ENCODE results near the gene NUMB. TPM values are rescaled to one million over a fixed set of nuclear protein-coding genes. Genes with fewer than 3 reads are reported as not detected.

Gene NUMB
- total and polyA plus RNA-seq, 2 of the 13 experiments (the other 11 are each of a cell fraction or from before 2014, with no cell fraction given): 20.3 to 71.1 TPM

DNA sequence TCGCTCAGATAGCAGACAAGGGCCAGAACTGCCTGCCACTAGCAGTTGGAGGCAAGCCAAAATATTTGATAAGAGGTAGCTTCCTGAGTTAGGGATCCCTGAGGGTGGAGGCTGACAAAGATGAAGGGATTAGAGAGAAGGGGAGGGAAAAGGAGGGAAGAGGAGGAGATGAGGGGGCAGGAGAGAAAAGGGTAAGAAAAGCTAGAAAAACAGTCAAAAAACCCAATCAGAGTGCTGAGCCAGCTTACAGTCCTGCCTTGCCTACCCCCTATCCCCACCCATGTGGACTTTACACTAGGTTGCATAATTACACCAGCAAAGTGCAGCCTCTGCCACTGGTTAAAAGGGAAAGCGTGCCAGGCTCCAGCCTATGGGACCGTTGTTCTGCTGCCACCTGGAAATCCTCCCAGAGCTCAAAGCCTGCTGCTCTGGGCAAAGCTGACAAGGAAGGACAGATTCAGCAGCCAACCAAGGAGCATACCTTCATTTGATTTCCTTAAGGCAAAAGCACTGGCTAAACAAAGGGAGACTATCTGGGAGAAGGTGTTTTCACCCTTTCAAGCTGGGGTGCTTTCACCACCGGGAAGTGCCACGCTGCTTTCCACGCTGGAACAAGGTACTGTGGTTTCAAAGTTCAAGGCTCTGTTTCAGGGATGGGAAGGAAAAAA lies 3.8 kb upstream of the NUMB start (continued):
- TF ChIP-seq, protein P1, sequence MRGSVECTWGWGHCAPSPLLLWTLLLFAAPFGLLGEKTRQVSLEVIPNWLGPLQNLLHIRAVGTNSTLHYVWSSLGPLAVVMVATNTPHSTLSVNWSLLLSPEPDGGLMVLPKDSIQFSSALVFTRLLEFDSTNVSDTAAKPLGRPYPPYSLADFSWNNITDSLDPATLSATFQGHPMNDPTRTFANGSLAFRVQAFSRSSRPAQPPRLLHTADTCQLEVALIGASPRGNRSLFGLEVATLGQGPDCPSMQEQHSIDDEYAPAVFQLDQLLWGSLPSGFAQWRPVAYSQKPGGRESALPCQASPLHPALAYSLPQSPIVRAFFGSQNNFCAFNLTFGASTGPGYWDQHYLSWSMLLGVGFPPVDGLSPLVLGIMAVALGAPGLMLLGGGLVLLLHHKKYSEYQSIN (CRISPR knock-in tag; IDR thresholded peaks at IDR 0.05; ENCODE audit: borderline replicate concordance): no peak
- no peak for TF ChIP-seq SSRP1 (CRISPR knock-in tag; IDR thresholded peaks at IDR 0.05)
- no peak for TF ChIP-seq ONECUT2 (CRISPR knock-in tag; IDR thresholded peaks at IDR 0.05)
- no peak for TF ChIP-seq SP140L (CRISPR knock-in tag; IDR thresholded peaks at IDR 0.05; ENCODE audit: borderline replicate concordance)
- TF ChIP-seq ZNF577 (CRISPR knock-in tag; IDR thresholded peaks at IDR 0.05; ENCODE audit: borderline replicate concordance, low read depth): no peak
- TF ChIP-seq, protein P2, sequence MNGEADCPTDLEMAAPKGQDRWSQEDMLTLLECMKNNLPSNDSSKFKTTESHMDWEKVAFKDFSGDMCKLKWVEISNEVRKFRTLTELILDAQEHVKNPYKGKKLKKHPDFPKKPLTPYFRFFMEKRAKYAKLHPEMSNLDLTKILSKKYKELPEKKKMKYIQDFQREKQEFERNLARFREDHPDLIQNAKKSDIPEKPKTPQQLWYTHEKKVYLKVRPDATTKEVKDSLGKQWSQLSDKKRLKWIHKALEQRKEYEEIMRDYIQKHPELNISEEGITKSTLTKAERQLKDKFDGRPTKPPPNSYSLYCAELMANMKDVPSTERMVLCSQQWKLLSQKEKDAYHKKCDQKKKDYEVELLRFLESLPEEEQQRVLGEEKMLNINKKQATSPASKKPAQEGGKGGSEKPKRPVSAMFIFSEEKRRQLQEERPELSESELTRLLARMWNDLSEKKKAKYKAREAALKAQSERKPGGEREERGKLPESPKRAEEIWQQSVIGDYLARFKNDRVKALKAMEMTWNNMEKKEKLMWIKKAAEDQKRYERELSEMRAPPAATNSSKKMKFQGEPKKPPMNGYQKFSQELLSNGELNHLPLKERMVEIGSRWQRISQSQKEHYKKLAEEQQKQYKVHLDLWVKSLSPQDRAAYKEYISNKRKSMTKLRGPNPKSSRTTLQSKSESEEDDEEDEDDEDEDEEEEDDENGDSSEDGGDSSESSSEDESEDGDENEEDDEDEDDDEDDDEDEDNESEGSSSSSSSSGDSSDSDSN (CRISPR knock-in tag; IDR thresholded peaks at IDR 0.05): peak; percentile 57
- no peak for TF ChIP-seq U2AF2 (IDR thresholded peaks at IDR 0.05; ENCODE audit: low read depth, low read length)
- TF ChIP-seq, protein P3, sequence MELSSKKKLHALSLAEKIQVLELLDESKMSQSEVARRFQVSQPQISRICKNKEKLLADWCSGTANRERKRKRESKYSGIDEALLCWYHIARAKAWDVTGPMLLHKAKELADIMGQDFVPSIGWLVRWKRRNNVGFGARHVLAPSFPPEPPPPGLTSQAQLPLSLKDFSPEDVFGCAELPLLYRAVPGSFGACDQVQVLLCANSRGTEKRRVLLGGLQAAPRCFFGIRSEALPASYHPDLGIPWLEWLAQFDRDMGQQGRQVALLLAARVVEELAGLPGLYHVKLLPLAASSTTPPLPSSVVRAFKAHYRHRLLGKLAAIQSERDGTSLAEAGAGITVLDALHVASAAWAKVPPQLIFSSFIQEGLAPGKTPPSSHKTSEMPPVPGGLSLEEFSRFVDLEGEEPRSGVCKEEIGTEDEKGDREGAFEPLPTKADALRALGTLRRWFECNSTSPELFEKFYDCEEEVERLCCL (CRISPR knock-in tag; IDR thresholded peaks at IDR 0.05; ENCODE audit: borderline replicate concordance): no peak
- TF ChIP-seq ZNF777 (CRISPR knock-in tag; IDR thresholded peaks at IDR 0.05): 0 out of 2 replicates have a peak, but pooled peaks have one; percentile 24
- TF ChIP-seq CBX2 (IDR thresholded peaks at IDR 0.05; ENCODE audit: low read depth, low read length): no peak
- no peak for TF ChIP-seq CBX2 (CRISPR knock-in tag; IDR thresholded peaks at IDR 0.05; ENCODE audit: low read depth)
- TF ChIP-seq SRSF4 (IDR thresholded peaks at IDR 0.05; ENCODE audit: low read depth, low read length, poor library complexity, severe bottlenecking): no peak
- TF ChIP-seq ZZZ3 (CRISPR knock-in tag; IDR thresholded peaks at IDR 0.05; ENCODE audit: borderline replicate concordance): no peak
- TF ChIP-seq ZNF292 (CRISPR knock-in tag; IDR thresholded peaks at IDR 0.05; ENCODE audit: borderline replicate concordance, low read depth): peak; percentile 95
- TF ChIP-seq ARNT2 (CRISPR knock-in tag; IDR thresholded peaks at IDR 0.05; ENCODE audit: low read depth): peak; percentile 87; the same call in 1 of the 2 replicates
- peak; percentile 96 for TF ChIP-seq POLR2AphosphoS5 (IDR thresholded peaks at IDR 0.05; ENCODE audit: low read depth, low read length)
- TF ChIP-seq FOSL1 (CRISPR knock-in tag; IDR thresholded peaks at IDR 0.05; ENCODE audit: borderline replicate concordance): no peak
- TF ChIP-seq ZNF496 (CRISPR knock-in tag; IDR thresholded peaks at IDR 0.05; ENCODE audit: insufficient replicate concordance): no peak
- no peak for TF ChIP-seq ETS1 (CRISPR knock-in tag; IDR thresholded peaks at IDR 0.05)
